Neural cell (in vitro differentiated cells): ENCODE measurements around the gene DHRS12. TPM values are rescaled to one million over a fixed set of nuclear protein-coding genes. Genes with fewer than 3 reads are reported as not detected.

Experiments used
- H2AFZ ChIP-seq: fragments of 200-600, 300-800 bp; sonication (generic), shearing (Covaris generic); 2 replicates; pipeline ENCODE4 v1.6.0; 2014; ENCODE audit warnings: low read depth, mild to moderate bottlenecking, antibody characterized with exemption, low read length, moderate library complexity
- H3F3A ChIP-seq: fragments of 200-600 bp; shearing (Covaris generic); 2 replicates; pipeline ENCODE4 v1.6.1; 2016; ENCODE audit warnings: mild to moderate bottlenecking, moderate library complexity, mixed read lengths, antibody characterized with exemption, low read length; ENCODE audit not compliant: insufficient read depth, poor library complexity, severe bottlenecking
- H3K27ac ChIP-seq: fragments of 200-600, 300-800 bp; sonication (generic), shearing (Covaris generic); 2 replicates; pipeline ENCODE4 v1.5.1; 2014; ENCODE audit warnings: mild to moderate bottlenecking, low read length, moderate library complexity
- H3K27me3 ChIP-seq: fragments of 300-800, 200-600 bp; sonication (generic), shearing (Covaris generic); 2 replicates; pipeline ENCODE4 v1.6.0; 2014; ENCODE audit warnings: mild to moderate bottlenecking, low read depth, low read length, moderate library complexity; ENCODE audit not compliant: insufficient read depth
- H3K36me3 ChIP-seq: fragments of 300-800, 200-600 bp; sonication (generic), shearing (Covaris generic); 2 replicates; pipeline ENCODE4 v1.5.1; 2014; ENCODE audit warnings: mild to moderate bottlenecking, antibody characterized with exemption, low read length, moderate library complexity; ENCODE audit not compliant: insufficient read depth
- H3K4me2 ChIP-seq: fragments of 300-800, 200-600 bp; sonication (generic), shearing (Covaris generic); 2 replicates; pipeline ENCODE4 v1.6.0; 2014; ENCODE audit warnings: mild to moderate bottlenecking, low read length
- H3K4me3 ChIP-seq: fragments of 300-800, 200-600 bp; sonication (generic), shearing (Covaris generic); 2 replicates; pipeline ENCODE4 v1.5.1; 2014; ENCODE audit warnings: mild to moderate bottlenecking, low read length, moderate library complexity
- H3K79me2 ChIP-seq: fragments of 200-600 bp; shearing (Covaris generic); replicated peaks from 2 replicates; pipeline ENCODE4 v1.6.0; 2014; ENCODE audit warnings: mild to moderate bottlenecking, low read length, moderate library complexity; ENCODE audit not compliant: insufficient read depth
- H3K9ac ChIP-seq: fragments of 300-800, 200-600 bp; sonication (generic), shearing (Covaris generic); 2 replicates; pipeline ENCODE4 v1.6.1; 2016; ENCODE audit warnings: mild to moderate bottlenecking, low read length, mixed read lengths
- H3K9me2 ChIP-seq: fragments of 200-600 bp; shearing (Covaris generic); 2 replicates; pipeline ENCODE4 v1.6.1; 2016; ENCODE audit warnings: mild to moderate bottlenecking, low read length, mixed read lengths; ENCODE audit not compliant: insufficient read depth
- H3K9me3 ChIP-seq: fragments of 200-600, 300-800 bp; sonication (generic), shearing (Covaris generic); 2 replicates; pipeline ENCODE4 v1.6.1; 2016; ENCODE audit warnings: mild to moderate bottlenecking, mixed run types, low read length, moderate library complexity, mixed read lengths
- H4K20me1 ChIP-seq: fragments of 200-600 bp; shearing (Covaris generic); 2 replicates; pipeline ENCODE4 v1.6.1; 2016; ENCODE audit warnings: mild to moderate bottlenecking, mixed run types; ENCODE audit not compliant: insufficient read depth
- EP300 ChIP-seq: fragments of 450-650 bp; conservative IDR thresholded peaks from 2 replicates; pipeline ENCODE4 v1.6.1; 2014; ENCODE audit warnings: antibody characterized with exemption, mild to moderate bottlenecking, moderate library complexity; ENCODE audit not compliant: poor library complexity, severe bottlenecking
- EZH2 ChIP-seq: fragments of 200-600, 300-800 bp; shearing (Covaris generic), sonication (generic); IDR thresholded peaks from 2 replicates; pipeline ENCODE4 v1.6.1; 2014; ENCODE audit warnings: antibody characterized with exemption, low read length, borderline replicate concordance, mild to moderate bottlenecking; ENCODE audit not compliant: insufficient read depth, poor library complexity, severe bottlenecking
- MXI1 ChIP-seq: fragments of 450-650 bp; conservative IDR thresholded peaks from 2 replicates; pipeline ENCODE4 v1.6.1; 2014; ENCODE audit warnings: antibody characterized with exemption, mild to moderate bottlenecking; ENCODE audit not compliant: poor library complexity, severe bottlenecking
- RAD21 ChIP-seq: fragments of 450-650 bp; conservative IDR thresholded peaks from 2 replicates; pipeline ENCODE4 v1.6.1; 2014; ENCODE audit warnings: antibody characterized with exemption, mild to moderate bottlenecking, moderate library complexity
- SMC3 ChIP-seq: fragments of 450-650 bp; conservative IDR thresholded peaks from 2 replicates; pipeline ENCODE4 v1.6.1; 2014; ENCODE audit warnings: antibody characterized with exemption, mild to moderate bottlenecking, moderate library complexity; ENCODE audit not compliant: poor library complexity
- TAF1 ChIP-seq: IDR thresholded peaks from 2 replicates; pipeline ENCODE4 v1.6.1; 2012; ENCODE audit warnings: low read depth
- polyA plus RNA-seq: library from polyadenylated mRNA; depleted of rRNA; stranded (reverse); fragments of >200 nt; gene quantifications from 2 replicates; pipeline ENCODE4 v1.2.3, GENCODE V29; 2014
- TF ChIP-seq, protein P1 (sequence below): IDR thresholded peaks from 2 replicates; pipeline ENCODE4 v1.6.1; 2012; ENCODE audit warnings: borderline replicate concordance

DHRS12 gene
- polyA plus RNA-seq, 1 donor from 2014 or later: 4.4 TPM

DNA sequence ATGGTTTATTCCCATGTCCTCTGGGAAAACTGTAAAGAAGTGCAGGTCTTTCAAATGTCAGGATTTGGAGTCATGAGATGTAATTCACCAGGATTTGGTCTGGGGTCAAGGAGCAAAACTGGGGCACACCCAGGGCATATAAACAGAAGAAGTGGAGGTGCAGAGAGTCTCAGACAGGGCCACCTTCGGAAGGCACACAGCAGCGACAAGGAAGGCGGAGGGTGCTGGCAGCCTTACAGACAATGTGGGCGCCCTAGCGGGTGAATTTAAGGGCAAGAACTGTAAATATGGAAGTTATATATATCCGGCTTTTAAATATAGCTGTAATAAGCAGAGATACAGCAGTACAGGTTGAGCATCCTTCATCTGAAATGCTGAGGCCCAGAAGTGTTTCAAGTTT, 31.2 kb downstream of the DHRS12 start:
- Histone ChIP-seq H3K27me3 (no peaks in the 10 kb centered on the region), H3K79me2 (no peaks in the 10 kb centered on the region), H3K27ac (no peak overlapping the region), H3K36me3 (no peaks in the 10 kb centered on the region), H3K9ac (no peak overlapping the region), H3K4me2 (no peak overlapping the region), H3F3A (no peaks in the 10 kb centered on the region), H3K9me3 (no peaks in the 10 kb centered on the region), H2AFZ (no peak overlapping the region), H3K9me2 (no peaks in the 10 kb centered on the region), H4K20me1 (no peaks in the 10 kb centered on the region), H3K4me3 (no peak overlapping the region)
- TF ChIP-seq SMC3 (no peak), RAD21 (no peak), EP300 (no peak)
- TF ChIP-seq, protein P1, sequence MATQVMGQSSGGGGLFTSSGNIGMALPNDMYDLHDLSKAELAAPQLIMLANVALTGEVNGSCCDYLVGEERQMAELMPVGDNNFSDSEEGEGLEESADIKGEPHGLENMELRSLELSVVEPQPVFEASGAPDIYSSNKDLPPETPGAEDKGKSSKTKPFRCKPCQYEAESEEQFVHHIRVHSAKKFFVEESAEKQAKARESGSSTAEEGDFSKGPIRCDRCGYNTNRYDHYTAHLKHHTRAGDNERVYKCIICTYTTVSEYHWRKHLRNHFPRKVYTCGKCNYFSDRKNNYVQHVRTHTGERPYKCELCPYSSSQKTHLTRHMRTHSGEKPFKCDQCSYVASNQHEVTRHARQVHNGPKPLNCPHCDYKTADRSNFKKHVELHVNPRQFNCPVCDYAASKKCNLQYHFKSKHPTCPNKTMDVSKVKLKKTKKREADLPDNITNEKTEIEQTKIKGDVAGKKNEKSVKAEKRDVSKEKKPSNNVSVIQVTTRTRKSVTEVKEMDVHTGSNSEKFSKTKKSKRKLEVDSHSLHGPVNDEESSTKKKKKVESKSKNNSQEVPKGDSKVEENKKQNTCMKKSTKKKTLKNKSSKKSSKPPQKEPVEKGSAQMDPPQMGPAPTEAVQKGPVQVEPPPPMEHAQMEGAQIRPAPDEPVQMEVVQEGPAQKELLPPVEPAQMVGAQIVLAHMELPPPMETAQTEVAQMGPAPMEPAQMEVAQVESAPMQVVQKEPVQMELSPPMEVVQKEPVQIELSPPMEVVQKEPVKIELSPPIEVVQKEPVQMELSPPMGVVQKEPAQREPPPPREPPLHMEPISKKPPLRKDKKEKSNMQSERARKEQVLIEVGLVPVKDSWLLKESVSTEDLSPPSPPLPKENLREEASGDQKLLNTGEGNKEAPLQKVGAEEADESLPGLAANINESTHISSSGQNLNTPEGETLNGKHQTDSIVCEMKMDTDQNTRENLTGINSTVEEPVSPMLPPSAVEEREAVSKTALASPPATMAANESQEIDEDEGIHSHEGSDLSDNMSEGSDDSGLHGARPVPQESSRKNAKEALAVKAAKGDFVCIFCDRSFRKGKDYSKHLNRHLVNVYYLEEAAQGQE: no peak

GRCh38 chr13:51772105-51772455, 31.9 kb downstream of the DHRS12 start:
- H3F3A ChIP-seq: no peaks in the 10 kb centered on the region
- H3K27ac ChIP-seq: no peak overlapping the region

More at GRCh38 chr13:51772105-51772455, 31.9 kb downstream of the DHRS12 start:
- no peaks in the 10 kb centered on the region for H3K79me2 ChIP-seq
- H3K9ac ChIP-seq: no peak overlapping the region
- no peak overlapping the region for H3K4me3 ChIP-seq
- no peak overlapping the region for H3K4me2 ChIP-seq
- no peak for TF ChIP-seq TAF1
- TF ChIP-seq, protein P1: no peak
- no peak for TF ChIP-seq RAD21
- TF ChIP-seq EP300: no peak
- TF ChIP-seq EZH2: no peak
- TF ChIP-seq MXI1: no peak
- no peak for TF ChIP-seq SMC3
- no peaks in the 10 kb centered on the region for H3K9me2 ChIP-seq
- no peaks in the 10 kb centered on the region for H4K20me1 ChIP-seq
- no peaks in the 10 kb centered on the region for H3K27me3 ChIP-seq
- H3K9me3 ChIP-seq: no peaks in the 10 kb centered on the region
- no peak overlapping the region for H2AFZ ChIP-seq
- H3K36me3 ChIP-seq: no peaks in the 10 kb centered on the region
